AG04449 (cell line): Measurements from ENCODE around the gene SETD2.

Experiments used
- CTCF ChIA-PET: fragments of 350-600 bp; formaldehyde crosslinking; extraction: SDS; loops from one replicate; lab custom pipeline; 2021; ENCODE audit warnings: antibody characterized with exemption; lab: Yijun Ruan, JAX
- POLR2A ChIA-PET: fragments of 400-600, 350-600 bp; formaldehyde crosslinking; extraction: SDS; loops from one replicate; lab custom pipeline; 2020; ENCODE audit warnings: antibody characterized with exemption, inconsistent platforms; lab: Yijun Ruan, JAX
- DNase-seq: peaks from one replicate; pipeline ENCODE4 v3.0.0-alpha.2; 2010; ENCODE audit warnings: low read depth, low spot score
- H3K4me3 ChIP-seq: 2 replicates; pipeline ENCODE4 v1.5.1; 2011; ENCODE audit warnings: low read depth, mild to moderate bottlenecking, control low read depth, low read length
- TF ChIP-seq, protein P1 (sequence below): IDR thresholded peaks from one replicate; pipeline ENCODE4 v1.5.1; 2011; ENCODE audit warnings: mild to moderate bottlenecking, moderate library complexity, low read length, control low read depth, inconsistent platforms; ENCODE audit not compliant: insufficient read depth; ENCODE audit errors: missing control alignments

Gene SETD2

DNA sequence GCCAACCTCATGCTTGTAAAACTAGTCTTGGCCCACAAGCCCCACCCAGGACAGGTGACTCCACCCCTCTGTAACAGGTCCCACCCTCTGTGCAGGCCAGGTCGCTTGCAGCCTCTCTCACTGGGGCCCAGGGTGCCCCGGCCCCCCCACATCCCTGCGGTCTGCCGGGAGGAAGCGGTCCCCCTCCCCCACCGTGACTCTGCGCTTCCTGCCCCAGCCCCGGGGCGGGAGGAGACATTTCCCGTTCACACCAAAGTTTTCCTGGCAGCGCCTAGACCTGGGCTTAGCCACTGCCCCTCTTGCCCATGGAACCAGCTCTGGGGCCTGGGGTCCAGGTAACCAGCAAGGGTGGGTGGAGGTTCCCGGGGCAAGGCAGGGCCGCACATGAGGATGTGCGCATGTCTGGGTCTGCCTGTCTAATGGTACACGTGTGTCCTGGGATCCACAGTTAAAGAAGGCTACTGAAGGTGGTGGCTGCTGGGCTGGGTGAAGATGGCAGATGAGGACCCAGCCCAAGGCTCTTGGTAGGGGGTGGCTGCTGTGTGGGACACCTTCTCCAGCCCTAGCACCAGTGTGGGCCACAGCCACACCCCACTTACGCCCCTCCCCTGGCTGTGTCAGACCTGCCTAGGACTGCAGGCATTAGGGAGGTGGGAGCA lies 176.0 kb downstream of the SETD2 start:
- TF ChIP-seq, protein P1, sequence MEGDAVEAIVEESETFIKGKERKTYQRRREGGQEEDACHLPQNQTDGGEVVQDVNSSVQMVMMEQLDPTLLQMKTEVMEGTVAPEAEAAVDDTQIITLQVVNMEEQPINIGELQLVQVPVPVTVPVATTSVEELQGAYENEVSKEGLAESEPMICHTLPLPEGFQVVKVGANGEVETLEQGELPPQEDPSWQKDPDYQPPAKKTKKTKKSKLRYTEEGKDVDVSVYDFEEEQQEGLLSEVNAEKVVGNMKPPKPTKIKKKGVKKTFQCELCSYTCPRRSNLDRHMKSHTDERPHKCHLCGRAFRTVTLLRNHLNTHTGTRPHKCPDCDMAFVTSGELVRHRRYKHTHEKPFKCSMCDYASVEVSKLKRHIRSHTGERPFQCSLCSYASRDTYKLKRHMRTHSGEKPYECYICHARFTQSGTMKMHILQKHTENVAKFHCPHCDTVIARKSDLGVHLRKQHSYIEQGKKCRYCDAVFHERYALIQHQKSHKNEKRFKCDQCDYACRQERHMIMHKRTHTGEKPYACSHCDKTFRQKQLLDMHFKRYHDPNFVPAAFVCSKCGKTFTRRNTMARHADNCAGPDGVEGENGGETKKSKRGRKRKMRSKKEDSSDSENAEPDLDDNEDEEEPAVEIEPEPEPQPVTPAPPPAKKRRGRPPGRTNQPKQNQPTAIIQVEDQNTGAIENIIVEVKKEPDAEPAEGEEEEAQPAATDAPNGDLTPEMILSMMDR: no peak
- ChIA-PET CTCF (interaction anchor here (0.8 to 2.8 kb wide), 3 partner anchors 11 to 121 kb away, joined by 3 to 15 read pairs (median 3); no protein-coding TSS in a partner anchor), POLR2A (no interaction called here)
- no peak for DNase-seq
- no peak overlapping the region for H3K4me3 ChIP-seq

DNA sequence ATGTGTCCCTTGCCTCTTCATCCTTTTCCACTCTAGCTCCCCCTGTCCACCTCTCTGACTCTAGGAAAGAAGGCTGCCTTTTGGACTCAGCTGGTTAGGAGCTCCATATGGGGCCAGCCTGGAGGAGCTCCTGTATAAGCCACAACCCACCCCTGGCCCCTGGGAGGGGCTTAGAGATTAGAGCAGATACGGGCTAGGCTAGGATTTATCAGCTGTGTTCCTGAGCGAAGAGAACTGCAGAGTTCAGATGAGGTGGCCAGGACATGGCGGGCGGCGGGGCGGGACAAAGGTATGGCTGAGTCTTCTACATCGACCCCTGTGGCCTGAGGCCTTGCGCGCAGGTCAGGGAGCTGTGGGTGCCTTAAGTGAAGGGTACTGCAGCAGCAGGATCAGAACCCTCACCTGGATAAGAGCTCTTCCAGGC lies 176.6 kb downstream of the SETD2 start:
- DNase-seq: no peak
- no peak overlapping the region for H3K4me3 ChIP-seq
- TF ChIP-seq, protein P1: no peak
- ChIA-PET POLR2A (interaction anchor here (0.7 kb wide), 1 partner anchor 22 kb away, joined by 3 read pairs; no protein-coding TSS in a partner anchor), CTCF (interaction anchor here (0.8 to 2.8 kb wide), 3 partner anchors 11 to 120 kb away, joined by 3 to 15 read pairs (median 3); no protein-coding TSS in a partner anchor)

DNA sequence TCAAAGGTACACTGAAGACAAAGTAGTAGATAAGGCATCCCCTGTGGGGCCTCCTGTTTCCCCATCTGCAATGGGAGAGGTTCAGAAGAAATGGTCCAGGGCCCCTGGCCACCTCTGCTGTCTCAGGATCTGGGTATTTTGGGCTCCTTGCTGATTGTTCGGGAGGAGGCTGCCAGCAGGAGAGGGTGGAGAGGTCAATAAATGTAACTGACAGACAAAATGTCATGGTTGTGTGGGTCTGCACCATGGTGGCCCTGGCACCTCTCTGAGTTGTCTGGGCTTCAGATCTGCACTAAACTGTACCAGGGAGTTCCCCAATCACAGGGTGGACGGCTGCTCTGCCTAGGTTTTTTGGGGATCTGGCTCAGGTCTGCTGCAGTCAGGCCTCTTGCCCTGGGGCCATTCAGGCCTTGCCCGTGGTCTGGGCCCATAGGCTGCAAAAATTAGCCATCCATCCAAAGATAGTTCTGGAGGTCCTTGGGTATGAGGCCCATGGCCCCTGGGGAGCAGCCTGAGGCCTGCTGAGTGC lies 177.1 kb downstream of the SETD2 start:
- CTCF ChIA-PET: interaction anchor here (0.8 to 2.8 kb wide), 3 partner anchors 12 to 120 kb away, joined by 3 to 15 read pairs (median 3); no protein-coding TSS in a partner anchor
- POLR2A ChIA-PET: interaction anchor here (0.7 kb wide), 1 partner anchor 22 kb away, joined by 3 read pairs; no protein-coding TSS in a partner anchor
- TF ChIP-seq, protein P1: no peak

DNA sequence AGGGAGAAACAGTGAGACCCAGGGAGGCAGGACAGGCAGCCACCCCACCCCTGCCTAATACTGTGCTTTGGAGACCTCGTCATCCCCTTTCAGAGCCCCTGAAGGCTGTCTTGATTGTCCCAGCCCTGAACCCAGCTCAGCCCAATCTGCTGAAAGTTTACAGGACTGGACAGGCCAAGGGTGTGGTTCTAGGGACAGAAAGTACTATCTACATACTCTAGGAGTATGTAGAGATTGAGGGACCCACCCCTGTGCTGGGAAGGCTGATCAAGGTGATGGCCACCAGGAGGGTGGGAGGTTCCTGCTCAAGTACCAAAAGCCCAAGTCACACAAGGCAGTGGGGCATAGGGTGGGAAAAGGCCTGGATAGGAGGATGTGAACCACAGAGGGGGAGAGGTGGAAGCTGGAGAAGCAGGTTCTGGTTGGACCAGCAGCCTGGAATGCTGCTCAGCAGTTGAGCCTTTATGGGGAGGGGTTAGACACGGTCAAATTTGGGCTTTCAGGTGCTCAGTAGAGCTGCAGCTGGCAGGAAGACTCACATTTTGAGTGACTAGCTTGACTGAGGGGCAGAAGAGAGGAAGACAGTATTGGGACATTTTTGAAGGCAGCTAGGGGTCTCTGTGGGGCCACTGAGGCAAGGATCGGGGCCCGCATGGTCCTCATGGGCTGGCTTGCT lies 177.7 kb downstream of the SETD2 start:
- ChIA-PET POLR2A (no interaction called here), CTCF (interaction anchor here (0.7 to 2.8 kb wide), 2 partner anchors 13 to 77 kb away, joined by 3 to 15 read pairs; no protein-coding TSS in a partner anchor)
- DNase-seq: no peak
- TF ChIP-seq, protein P1: no peak
- H3K4me3 ChIP-seq: no peak overlapping the region

More for the DNA sequence above, 177.1 kb downstream of the SETD2 start:
- DNase-seq: no peak
- H3K4me3 ChIP-seq: no peak overlapping the region

DNA sequence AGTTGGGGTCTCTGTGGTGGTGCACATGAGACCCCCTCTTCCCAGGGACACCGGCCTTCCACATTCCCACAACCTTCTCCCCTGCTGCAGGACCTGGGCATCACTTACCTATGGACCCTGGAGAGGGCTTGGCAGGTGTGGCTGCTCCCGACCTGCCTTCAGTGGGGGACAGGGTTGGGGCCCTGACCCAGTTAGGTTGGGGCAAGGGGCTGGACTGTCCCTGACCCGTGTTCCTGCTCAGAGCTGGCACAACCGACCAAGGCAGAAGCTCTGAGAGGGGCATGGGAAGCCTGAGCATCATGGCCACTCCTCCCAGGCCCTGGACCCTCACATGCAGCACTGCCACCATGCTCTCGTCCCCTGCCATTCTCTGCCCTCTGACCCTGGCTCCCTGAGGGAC lies 178.3 kb downstream of the SETD2 start:
- ChIA-PET CTCF (interaction anchor here (0.7 to 2.8 kb wide), 3 partner anchors 8 to 76 kb away, joined by 3 to 15 read pairs (median 3); no protein-coding TSS in a partner anchor), POLR2A (no interaction called here)
- TF ChIP-seq, protein P1: no peak
- no peak overlapping the region for H3K4me3 ChIP-seq
- DNase-seq: no peak
